Measurements from ENCODE around the gene RHOC. TPM values are rescaled to one million over a fixed set of nuclear protein-coding genes. Genes with fewer than 3 reads are reported as not detected.
"Not testable (repeated sequence)": the region's sequence is repeated elsewhere in the genome, so short reads cannot be mapped to it uniquely, and the experiment has no call there.

RHOC gene
- total RNA-seq = 10 to 100 TPM; 32.8 to 45.7 TPM

GRCh38 chr1:112706505-112707220 is at the start of gene RHOC:
TSS of gene RHOC (minus strand) at chr1:112707127. CDS start at chr1:112703799, 3,328 bp downstream.
- H3K27me3 Mint-ChIP-seq = peaks cover 2% of the 10 kb centered on the region
- ChIA-PET CTCF (interaction anchor here (2.0 to 2.5 kb wide), 2 partner anchors 12 to 92 kb away, joined by 7 to 11 read pairs; a partner anchor contains a TSS), POLR2A (no interaction called here)
- ATAC-seq = peak; percentile 27
- no peaks in the 10 kb centered on the region for H3K9me3 Mint-ChIP-seq (ENCODE audit: low read depth)
- peaks cover 5% of the 10 kb centered on the region for H3K36me3 Mint-ChIP-seq (ENCODE audit: low read depth)
- peak; percentile 63 for DNase-seq
- peak within 1 kb of the TSS; percentile 45 for H3K27ac Mint-ChIP-seq
- peak within 1 kb of the TSS; percentile 58 for H3K4me3 Mint-ChIP-seq
- intact Hi-C loops (cut with DNase I, micrococcal nuclease) = loop anchor here (1.0 to 2.0 kb wide), 6 partner anchors 87 to 315 kb away; partner anchors contain the start of genes CAPZA1 (in 1 of the 2), CTTNBP2NL (in 1 of the 2) and ST7L (in 1 of the 2)
- peaks cover 52% of the 10 kb centered on the region for H3K4me1 Mint-ChIP-seq

GRCh38 chr1:112754116-112754628 is 47.2 kb upstream of the RHOC start:
- H3K36me3 Mint-ChIP-seq (ENCODE audit: low read depth) = no peaks in the 10 kb centered on the region
- H3K9me3 Mint-ChIP-seq (ENCODE audit: low read depth) = peaks cover 8% of the 10 kb centered on the region
- no peaks in the 10 kb centered on the region for H3K4me1 Mint-ChIP-seq
- no peak overlapping the region for H3K27ac Mint-ChIP-seq
- ATAC-seq (no peak), DNase-seq (no peak)
- ChIA-PET POLR2A (no interaction called here), CTCF (interaction anchor here (1.2 kb wide), 1 partner anchor 16 kb away, joined by 3 read pairs; no protein-coding TSS in a partner anchor)
- H3K4me3 Mint-ChIP-seq = no peak overlapping the region
- peaks cover 32% of the 10 kb centered on the region for H3K27me3 Mint-ChIP-seq
- intact Hi-C loops (cut with DNase I, micrococcal nuclease) = no loop called here

- Mint-ChIP-seq H3K27me3 (peaks cover 30% of the 10 kb centered on the region), H3K4me1 (peaks cover 2% of the 10 kb centered on the region), H3K27ac (no peak overlapping the region), H3K36me3 (ENCODE audit: low read depth) (no peaks in the 10 kb centered on the region), H3K4me3 (no peak overlapping the region), H3K9me3 (ENCODE audit: low read depth) (peaks cover 2% of the 10 kb centered on the region)
- DNase-seq (no peak), ATAC-seq (no peak)
- CTCF ChIA-PET = no interaction called here
- intact Hi-C loops (cut with DNase I, micrococcal nuclease) = no loop called here
- POLR2A ChIA-PET = no interaction called here
Measured at GRCh38 chr1:112748396-112748795, 41.5 kb upstream of the RHOC start.

GRCh38 chr1:112744009-112744578 is 37.2 kb upstream of the RHOC start:
- ChIA-PET CTCF (interaction anchor here (0.6 to 1.7 kb wide), 5 partner anchors 23 to 70 kb away, joined by 3 to 6 read pairs (median 5); no protein-coding TSS in a partner anchor), POLR2A (interaction anchor here (0.6 kb wide), 1 partner anchor 14 kb away, joined by 4 read pairs; no protein-coding TSS in a partner anchor)
- intact Hi-C loops (cut with DNase I, micrococcal nuclease) = no loop called here
- DNase-seq (peak; percentile 27), ATAC-seq (peak; percentile 42)
- Mint-ChIP-seq H3K27me3 (peaks cover 59% of the 10 kb centered on the region), H3K4me3 (no peak overlapping the region), H3K4me1 (peaks cover 6% of the 10 kb centered on the region), H3K36me3 (ENCODE audit: low read depth) (no peaks in the 10 kb centered on the region), H3K27ac (no peak overlapping the region), H3K9me3 (ENCODE audit: low read depth) (peaks cover 2% of the 10 kb centered on the region)

GRCh38 chr1:112743174-112744008 is 36.5 kb upstream of the RHOC start:
- Mint-ChIP-seq H3K27me3 (peaks cover 61% of the 10 kb centered on the region), H3K36me3 (ENCODE audit: low read depth) (no peaks in the 10 kb centered on the region), H3K9me3 (ENCODE audit: low read depth) (peaks cover 2% of the 10 kb centered on the region), H3K4me1 (peaks cover 6% of the 10 kb centered on the region), H3K27ac (no peak overlapping the region), H3K4me3 (peak overlapping the region; percentile 38)
- ChIA-PET CTCF (interaction anchor here (0.7 to 1.7 kb wide), 3 partner anchors 17 to 60 kb away, joined by 3 to 6 read pairs (median 3); no protein-coding TSS in a partner anchor), POLR2A (interaction anchor here (0.6 kb wide), 2 partner anchors 13 to 1496 kb away, joined by 3 to 4 read pairs; no protein-coding TSS in a partner anchor)
- no peak for ATAC-seq
- peak; percentile 37 for DNase-seq
- intact Hi-C loops (cut with DNase I, micrococcal nuclease) = no loop called here

GRCh38 chr1:112737573-112737972 is 30.6 kb upstream of the RHOC start:
- peaks cover 48% of the 10 kb centered on the region for H3K27me3 Mint-ChIP-seq
- DNase-seq = no peak
- H3K4me3 Mint-ChIP-seq = no peak overlapping the region
- H3K4me1 Mint-ChIP-seq = peaks cover 24% of the 10 kb centered on the region
- H3K27ac Mint-ChIP-seq = no peak overlapping the region
- ChIA-PET POLR2A (no interaction called here), CTCF (interaction anchor here (0.8 kb wide), 1 partner anchor 16 kb away, joined by 3 read pairs; no protein-coding TSS in a partner anchor)
- H3K36me3 Mint-ChIP-seq (ENCODE audit: low read depth) = no peaks in the 10 kb centered on the region
- peaks cover 2% of the 10 kb centered on the region for H3K9me3 Mint-ChIP-seq (ENCODE audit: low read depth)
- ATAC-seq = no peak
- intact Hi-C loops (cut with DNase I, micrococcal nuclease) = no loop called here

- peaks cover 35% of the 10 kb centered on the region for H3K27me3 Mint-ChIP-seq
- intact Hi-C loops (cut with DNase I, micrococcal nuclease) = no loop called here
- POLR2A ChIA-PET = interaction anchor here (0.6 kb wide), 1 partner anchor 31 kb away, joined by 3 read pairs; no protein-coding TSS in a partner anchor
- H3K36me3 Mint-ChIP-seq (ENCODE audit: low read depth) = no peaks in the 10 kb centered on the region
- H3K9me3 Mint-ChIP-seq (ENCODE audit: low read depth) = peaks cover 2% of the 10 kb centered on the region
- DNase-seq = no peak
- CTCF ChIA-PET = interaction anchor here (0.6 to 1.3 kb wide), 4 partner anchors 15 to 300 kb away, joined by 3 to 4 read pairs (median 3); no protein-coding TSS in a partner anchor
- no peak overlapping the region for H3K4me3 Mint-ChIP-seq
- peaks cover 24% of the 10 kb centered on the region for H3K4me1 Mint-ChIP-seq
- peak; percentile 87 for ATAC-seq
- H3K27ac Mint-ChIP-seq = no peak overlapping the region
Measured at GRCh38 chr1:112735752-112736151, 28.8 kb upstream of the RHOC start.

GRCh38 chr1:112731451-112731850 is 24.5 kb upstream of the RHOC start:
- no peaks in the 10 kb centered on the region for H3K9me3 Mint-ChIP-seq (ENCODE audit: low read depth)
- H3K27ac Mint-ChIP-seq = no peak overlapping the region
- peaks cover 8% of the 10 kb centered on the region for H3K27me3 Mint-ChIP-seq
- peaks cover 14% of the 10 kb centered on the region for H3K4me1 Mint-ChIP-seq
- ATAC-seq = no peak
- H3K4me3 Mint-ChIP-seq = no peak overlapping the region
- no peak for DNase-seq
- POLR2A ChIA-PET = no interaction called here
- intact Hi-C loops (cut with DNase I, micrococcal nuclease) = no loop called here
- no peaks in the 10 kb centered on the region for H3K36me3 Mint-ChIP-seq (ENCODE audit: low read depth)
- CTCF ChIA-PET = no interaction called here

- intact Hi-C loops (cut with DNase I, micrococcal nuclease) = no loop called here
- ChIA-PET POLR2A (no interaction called here), CTCF (interaction anchor here (0.8 to 2.3 kb wide), 5 partner anchors 8 to 79 kb away, joined by 3 to 12 read pairs (median 6); a partner anchor contains a TSS)
- Mint-ChIP-seq H3K27me3 (peaks cover 8% of the 10 kb centered on the region), H3K4me3 (no peak overlapping the region), H3K27ac (no peak overlapping the region), H3K9me3 (ENCODE audit: low read depth) (no peaks in the 10 kb centered on the region), H3K4me1 (peaks cover 7% of the 10 kb centered on the region), H3K36me3 (ENCODE audit: low read depth) (no peaks in the 10 kb centered on the region)
- DNase-seq (no peak), ATAC-seq (no peak)
Measured at GRCh38 chr1:112729909-112730308, 23.0 kb upstream of the RHOC start.

- CTCF ChIA-PET = interaction anchor here (0.8 to 2.3 kb wide), 3 partner anchors 8 to 80 kb away, joined by 3 to 9 read pairs (median 5); no protein-coding TSS in a partner anchor
Measured at GRCh38 chr1:112729011-112729410, 22.1 kb upstream of the RHOC start.

More at GRCh38 chr1:112729011-112729410, 22.1 kb upstream of the RHOC start:
- H3K27ac Mint-ChIP-seq; H3K4me3 Mint-ChIP-seq; intact Hi-C loops (cut with DNase I, micrococcal nuclease); H3K9me3 Mint-ChIP-seq (ENCODE audit: low read depth); H3K36me3 Mint-ChIP-seq (ENCODE audit: low read depth); ATAC-seq; POLR2A ChIA-PET; H3K4me1 Mint-ChIP-seq; H3K27me3 Mint-ChIP-seq; DNase-seq: not testable (repeated sequence)
